GM12878 (cell line): ENCODE measurements around the gene ANKRD13A. TPM values are rescaled to one million over a fixed set of nuclear protein-coding genes. Genes with fewer than 3 reads are reported as not detected.
A peak's percentile ranks its signal among the peaks of the same experiment; 100 is the strongest.
"Not testable (repeated sequence)": the region's sequence is repeated elsewhere in the genome, so short reads cannot be mapped to it uniquely, and the experiment has no call there.

Experiments
- ATAC-seq: fragments of 200-7000 bp; cut with Tn5 transposase; 3 replicates; pipeline ENCODE4 v1.9.1; 2020; ENCODE audit warnings: mild to moderate bottlenecking, moderate library complexity
- BruUV-seq: library from RNA; stranded (reverse); fragments of 400-500 nt; replicated peaks from 2 replicates; lab custom pipeline; 2021; lab: Mats Ljungman, UMichigan
- CTCF ChIA-PET: fragments of 300-600 bp; sonication (Branson Sonifier 250); formaldehyde crosslinking; extraction: SDS; loops from one replicate; lab custom pipeline; 2021; ENCODE audit warnings: inconsistent platforms; lab: Yijun Ruan, JAX
- POLR2A ChIA-PET: fragments of 350-600 bp; formaldehyde crosslinking; extraction: SDS; loops from one replicate; lab custom pipeline; 2021; ENCODE audit warnings: inconsistent platforms; lab: Charles Lee
- RAD21 ChIA-PET: fragments of 300-600 bp; sonication (Branson Sonifier 250); formaldehyde crosslinking; loops from one replicate; lab custom pipeline; 2023; ENCODE audit warnings: antibody characterized with exemption; ENCODE audit not compliant: unreplicated experiment; lab: Charles Lee
- SMC1A ChIA-PET: fragments of 300-600 bp; sonication (Branson Sonifier 250); formaldehyde crosslinking; loops from one replicate; lab custom pipeline; 2023; ENCODE audit not compliant: unreplicated experiment, uncharacterized antibody; lab: Charles Lee
- DNase-seq: peaks from one replicate; pipeline ENCODE4 v3.0.0-alpha.2; 2011; ENCODE audit warnings: low read depth, low spot score
- FAIRE-seq: peaks from 3 replicates; lab custom pipeline; 2011; peaks lifted over from hg19 to GRCh38; lab: Jason Lieb, UNC
- H2AFZ ChIP-seq: 2 replicates; pipeline ENCODE4 v1.6.0; 2011; ENCODE audit warnings: low read depth, low read length, control low read depth; ENCODE audit not compliant: control insufficient read depth
- H3K27ac ChIP-seq: 2 replicates; pipeline ENCODE4 v1.5.1; 2011; ENCODE audit warnings: control low read depth; ENCODE audit not compliant: control insufficient read depth, insufficient read depth
- H3K27me3 ChIP-seq, 2 experiments: replicated peaks in 1 of 2; 2 replicates each; pipeline versions ENCODE4 v1.6.0 to v1.6.1; 2011; ENCODE audit warnings: low read length in 1 of 2; ENCODE audit not compliant: control insufficient read depth in 2 of 2, insufficient read depth in 2 of 2
- H3K36me3 ChIP-seq, 2 experiments: 2 replicates each; pipeline ENCODE4 v1.5.1; 2011; ENCODE audit warnings: low read length in 1 of 2; ENCODE audit not compliant: control insufficient read depth in 2 of 2, insufficient read depth in 2 of 2
- H3K4me1 ChIP-seq: 2 replicates; pipeline ENCODE4 v1.6.1; 2011; ENCODE audit warnings: mild to moderate bottlenecking, low read length, moderate library complexity, mixed read lengths; ENCODE audit not compliant: control insufficient read depth, insufficient read depth
- H3K4me2 ChIP-seq: 2 replicates; pipeline ENCODE4 v1.6.0; 2011; ENCODE audit warnings: control low read depth; ENCODE audit not compliant: control insufficient read depth, insufficient read depth
- H3K4me3 ChIP-seq: fragments of 200-600 bp; sonication (generic); 2 replicates; pipeline ENCODE4 v1.5.1; 2016
- H3K79me2 ChIP-seq: 2 replicates; pipeline ENCODE4 v1.6.0; 2011; ENCODE audit warnings: low read length; ENCODE audit not compliant: control insufficient read depth, insufficient read depth
- H3K9ac ChIP-seq: 2 replicates; pipeline ENCODE4 v1.8.0; 2011; ENCODE audit warnings: low read length, control low read depth, mixed read lengths; ENCODE audit not compliant: control insufficient read depth, insufficient read depth
- H3K9me3 ChIP-seq: replicated peaks from 3 replicates; pipeline ENCODE4 v1.5.1; 2011; ENCODE audit warnings: mild to moderate bottlenecking, low read length; ENCODE audit not compliant: control insufficient read depth, insufficient read depth
- H4K20me1 ChIP-seq: 2 replicates; pipeline ENCODE4 v1.6.0; 2011; ENCODE audit not compliant: control insufficient read depth, insufficient read depth
- EED ChIP-seq: sonication (generic); IDR thresholded peaks from 2 replicates; pipeline ENCODE4 v1.6.1; 2016; ENCODE audit warnings: antibody characterized with exemption, low read depth
- IKZF1 ChIP-seq: fragments of 450-650 bp; conservative IDR thresholded peaks from 2 replicates; pipeline ENCODE4 v1.6.1; 2017; ENCODE audit warnings: antibody characterized with exemption, mild to moderate bottlenecking
- NFYB ChIP-seq: IDR thresholded peaks from 2 replicates; pipeline ENCODE4 v1.6.1; 2011; ENCODE audit warnings: low read depth, mild to moderate bottlenecking, low read length, improper control_type of control experiment, moderate library complexity; ENCODE audit not compliant: insufficient read depth
- NRF1 ChIP-seq: conservative IDR thresholded peaks from 2 replicates; pipeline ENCODE4 v1.6.1; 2011; ENCODE audit warnings: mild to moderate bottlenecking, low read depth, low read length, improper control_type of control experiment
- RAD51 ChIP-seq: fragments of 450-650 bp; IDR thresholded peaks from 2 replicates; pipeline ENCODE4 v1.6.1; 2016; ENCODE audit warnings: moderate library complexity, mild to moderate bottlenecking, inconsistent platforms
- TCF7 ChIP-seq: IDR thresholded peaks from 2 replicates; pipeline ENCODE4 v1.6.1; 2014; ENCODE audit warnings: antibody characterized with exemption, borderline replicate concordance
- WGBS: methylation state at CpG from one replicate; pipeline ENCODE4 v1.1.6; 2016; ENCODE audit warnings: low lambda C conversion rate; ENCODE audit not compliant: insufficient replicate concordance, insufficient coverage; ENCODE audit errors: missing lambda C conversion rate; 5-methylcytosine and 5-hydroxymethylcytosine counted together
- in situ Hi-C: fragments of 300-500 bp; cut with MboI; formaldehyde crosslinking; loops from 9 replicates; pipeline ENCODE4 v1.14.3; 2018; ENCODE audit warnings: mixed read lengths
- intact Hi-C: fragments of 100-400 bp; cut with micrococcal nuclease; formaldehyde crosslinking; loops from one replicate; pipeline ENCODE4 v1.14.2; 2022; ENCODE audit not compliant: unreplicated experiment
- polyA plus RNA-seq, 11 experiments: library from polyadenylated mRNA; depleted of rRNA in 4 of 11; unstranded in 6 of 11; stranded (reverse) in 5 of 11; fragments of >200 nt; fragmentation: Nextera tagmentation in 4 of 11; fragmentation: Illumina TruSeq in 1 of 11; extraction: Ambion mirVana in 4 of 11; extraction: Trizol in 1 of 11; gene quantifications; 1 replicate in 1 of 11; 2 replicates in 10 of 11; pipeline versions ENCODE4 v1.2.1 to v1.2.3, GENCODE V29; 2011 to 2016; ENCODE audit warnings: inconsistent platforms in 2 of 11, missing spikeins in 2 of 11, low read depth in 1 of 11
- total RNA-seq, 4 experiments: library from RNA; depleted of rRNA in 3 of 4; stranded (reverse); fragments of >200 nt in 3 of 4; fragmentation: Illumina TruSeq in 1 of 4; extraction: Trizol in 1 of 4; gene quantifications; 2 replicates each; pipeline versions ENCODE4 v1.2.1 to v1.2.3, GENCODE V29; 2013 to 2021

Gene ANKRD13A
- total and polyA plus RNA-seq, 10 of the 15 experiments (the other 5 are each of a cell fraction or from before 2014, with no cell fraction given): 10.2 to 93.4 (median 76.5) TPM

GRCh38 chr12:110071967-110072366 is 72.7 kb downstream of the ANKRD13A start (continued):
- no peak for TF ChIP-seq NRF1

GRCh38 chr12:110072636-110073035 is 73.4 kb downstream of the ANKRD13A start:
- DNase-seq, SMC1A ChIA-PET: not testable (repeated sequence)

GRCh38 chr12:110073049-110073831 is 74.0 kb downstream of the ANKRD13A start:
- BruUV-seq: no TSS peak
- DNase-seq: no peak
- no peaks in the 10 kb centered on the region for H3K79me2 ChIP-seq
- no peaks in the 10 kb centered on the region for H3K36me3 ChIP-seq
- H3K27me3 ChIP-seq: no peaks in the 10 kb centered on the region
- H3K4me3 ChIP-seq: peak overlapping the region; percentile 54
- POLR2A ChIA-PET: interaction anchor here (0.6 to 0.8 kb wide), 2 partner anchors 20 to 295 kb away, joined by 4 to 7 read pairs; no protein-coding TSS in a partner anchor
- H3K9me3 ChIP-seq: no peaks in the 10 kb centered on the region; the same call in 2 of the 3 replicates
- H3K27ac ChIP-seq: no peak overlapping the region
- H4K20me1 ChIP-seq: no peaks in the 10 kb centered on the region
- CTCF ChIA-PET: interaction anchor here (1.0 to 1.3 kb wide), 3 partner anchors 9 to 19 kb away, joined by 3 to 5 read pairs (median 3); no protein-coding TSS in a partner anchor
- peak overlapping the region; percentile 80 for H2AFZ ChIP-seq
- in situ Hi-C loops (no loop called here), intact Hi-C loops (no loop called here)
- peak; percentile 55 for ATAC-seq
- no peak for TF ChIP-seq TCF7
- 0 out of 2 replicates have a peak, but pooled peaks have one; percentile 17 for TF ChIP-seq EED
- 0 out of 2 replicates have a peak, but pooled peaks have one; percentile 10 for TF ChIP-seq IKZF1
- 0 out of 2 replicates have a peak, but pooled peaks have one; percentile 41 for TF ChIP-seq NFYB
- peak; percentile 31; the same call in 1 of the 2 replicates for TF ChIP-seq RAD51
- SMC1A ChIA-PET: interaction anchor here (1.1 to 1.6 kb wide), 3 partner anchors 12 to 300 kb away, joined by 3 to 4 read pairs (median 3); no protein-coding TSS in a partner anchor
- RAD21 ChIA-PET: interaction anchor here (1.0 kb wide), 1 partner anchor 22 kb away, joined by 5 read pairs; no protein-coding TSS in a partner anchor
- H3K4me1 ChIP-seq: peaks cover 8% of the 10 kb centered on the region
- peak overlapping the region; percentile 44 for H3K4me2 ChIP-seq
- peak overlapping the region; percentile 30; the same call in 1 of the 2 replicates for H3K9ac ChIP-seq
- peak; percentile 35 for FAIRE-seq
- 10% methylated on average over 19 of the region's 19 CpGs for WGBS

More at GRCh38 chr12:110072636-110073035, 73.4 kb downstream of the ANKRD13A start:
- H3K9me3 ChIP-seq, H3K27me3 ChIP-seq, H4K20me1 ChIP-seq, in situ Hi-C loops, ATAC-seq, H3K27ac ChIP-seq, FAIRE-seq, CTCF ChIA-PET, H3K4me3 ChIP-seq, H3K36me3 ChIP-seq, intact Hi-C loops, RAD21 ChIA-PET, POLR2A ChIA-PET, BruUV-seq, H3K79me2 ChIP-seq, H3K9ac ChIP-seq, H3K4me1 ChIP-seq: not testable (repeated sequence)
- WGBS: 76% methylated on average over 9 of the region's 9 CpGs
- peak overlapping the region; percentile 44 for H3K4me2 ChIP-seq
- peak overlapping the region; percentile 80 for H2AFZ ChIP-seq
